OCI-LY1 (cell line): ENCODE measurements around the gene KIFC3.

Experiments
- CTCF ChIP-seq: fragments of 200-600 bp; sonication (generic), shearing (Covaris generic); IDR thresholded peaks from 2 replicates; pipeline ENCODE4 v1.5.1; 2017; ENCODE audit warnings: mild to moderate bottlenecking, antibody characterized with exemption, low read length, moderate library complexity, mixed read lengths
- EZH2 ChIP-seq: fragments of 200-600 bp; sonication (generic), shearing (Covaris generic); IDR thresholded peaks from 2 replicates; pipeline ENCODE4 v1.8.0; 2017; ENCODE audit warnings: borderline replicate concordance, mixed run types, mild to moderate bottlenecking, antibody characterized with exemption, low read length, moderate library complexity, mixed read lengths

- TF ChIP-seq CTCF (no peak), EZH2 (no peak)
Observed at GRCh38 chr16:57791893-57792461, 10.3 kb downstream of the KIFC3 start.
